Smooth muscle cell of bladder (primary cell): ENCODE data around the gene CENPF. TPM values are rescaled to one million over a fixed set of nuclear protein-coding genes. Genes with fewer than 3 reads are reported as not detected.

Experiments used
- total RNA-seq: library from RNA; depleted of rRNA; stranded (reverse); fragments of >200 nt; gene quantifications from 2 replicates; pipeline ENCODE4 v1.2.3, GENCODE V29; 2014

The CENPF gene, protein sequence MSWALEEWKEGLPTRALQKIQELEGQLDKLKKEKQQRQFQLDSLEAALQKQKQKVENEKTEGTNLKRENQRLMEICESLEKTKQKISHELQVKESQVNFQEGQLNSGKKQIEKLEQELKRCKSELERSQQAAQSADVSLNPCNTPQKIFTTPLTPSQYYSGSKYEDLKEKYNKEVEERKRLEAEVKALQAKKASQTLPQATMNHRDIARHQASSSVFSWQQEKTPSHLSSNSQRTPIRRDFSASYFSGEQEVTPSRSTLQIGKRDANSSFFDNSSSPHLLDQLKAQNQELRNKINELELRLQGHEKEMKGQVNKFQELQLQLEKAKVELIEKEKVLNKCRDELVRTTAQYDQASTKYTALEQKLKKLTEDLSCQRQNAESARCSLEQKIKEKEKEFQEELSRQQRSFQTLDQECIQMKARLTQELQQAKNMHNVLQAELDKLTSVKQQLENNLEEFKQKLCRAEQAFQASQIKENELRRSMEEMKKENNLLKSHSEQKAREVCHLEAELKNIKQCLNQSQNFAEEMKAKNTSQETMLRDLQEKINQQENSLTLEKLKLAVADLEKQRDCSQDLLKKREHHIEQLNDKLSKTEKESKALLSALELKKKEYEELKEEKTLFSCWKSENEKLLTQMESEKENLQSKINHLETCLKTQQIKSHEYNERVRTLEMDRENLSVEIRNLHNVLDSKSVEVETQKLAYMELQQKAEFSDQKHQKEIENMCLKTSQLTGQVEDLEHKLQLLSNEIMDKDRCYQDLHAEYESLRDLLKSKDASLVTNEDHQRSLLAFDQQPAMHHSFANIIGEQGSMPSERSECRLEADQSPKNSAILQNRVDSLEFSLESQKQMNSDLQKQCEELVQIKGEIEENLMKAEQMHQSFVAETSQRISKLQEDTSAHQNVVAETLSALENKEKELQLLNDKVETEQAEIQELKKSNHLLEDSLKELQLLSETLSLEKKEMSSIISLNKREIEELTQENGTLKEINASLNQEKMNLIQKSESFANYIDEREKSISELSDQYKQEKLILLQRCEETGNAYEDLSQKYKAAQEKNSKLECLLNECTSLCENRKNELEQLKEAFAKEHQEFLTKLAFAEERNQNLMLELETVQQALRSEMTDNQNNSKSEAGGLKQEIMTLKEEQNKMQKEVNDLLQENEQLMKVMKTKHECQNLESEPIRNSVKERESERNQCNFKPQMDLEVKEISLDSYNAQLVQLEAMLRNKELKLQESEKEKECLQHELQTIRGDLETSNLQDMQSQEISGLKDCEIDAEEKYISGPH (N-terminal part only)
- total RNA-seq, result 4.3 and 4.7 TPM in 2 replicates

GRCh38 chr1:214602764-214603657, at the start of gene CENPF:
CENPF (plus strand) TSS chr1:214603195; CDS start chr1:214613755, 10,560 bp downstream.

Other genes with a start within 250 kb of the CENPF start
- 21.2 and 24.6 TPM in 2 replicates for gene PTPN14, start 51.6 kb upstream of the CENPF start, total RNA-seq